Panc1 (cell line): ENCODE results near the gene TRABD2B.

Source experiments
- CTCF ChIP-seq: fragments of 450-650 bp; IDR thresholded peaks from 2 replicates; pipeline ENCODE4 v1.5.1; 2017; ENCODE audit warnings: mild to moderate bottlenecking
- POLR2AphosphoS5 ChIP-seq: IDR thresholded peaks from 2 replicates; pipeline ENCODE4 v1.6.1; 2012; ENCODE audit warnings: mild to moderate bottlenecking, low read depth, low read length, moderate library complexity
- REST ChIP-seq, 2 experiments: IDR thresholded peaks; 2 replicates each; pipeline ENCODE4 v1.6.1; 2011 to 2012; ENCODE audit warnings: low read depth in 2 of 2, control low read depth in 1 of 2, low read length in 1 of 2, mild to moderate bottlenecking in 1 of 2, moderate library complexity in 1 of 2; ENCODE audit not compliant: insufficient read depth in 1 of 2
- SIN3A ChIP-seq: IDR thresholded peaks from 2 replicates; pipeline ENCODE4 v1.6.1; 2012; ENCODE audit warnings: low read depth, mild to moderate bottlenecking, low read length, moderate library complexity, borderline replicate concordance; ENCODE audit not compliant: insufficient read depth
- TCF7L2 ChIP-seq: IDR thresholded peaks from 2 replicates; pipeline ENCODE4 v1.6.1; 2011; ENCODE audit warnings: mild to moderate bottlenecking, low read depth, low read length, inconsistent platforms

- no peak for TF ChIP-seq CTCF
- no peak for TF ChIP-seq POLR2AphosphoS5
- no peak for TF ChIP-seq REST (IDR thresholded peaks at IDR 0.05; ENCODE audit: insufficient read depth in 1 of 2, low read depth in 2 of 2, low read length in 1 of 2)
- TF ChIP-seq TCF7L2, result no peak
- no peak for TF ChIP-seq SIN3A
Observed at GRCh38 chr1:47725511-47725991, 271.6 kb downstream of the TRABD2B start.
